Parathyroid adenoma (tissue), 2 donors: ENCODE results near the gene PLK3.

Experiments used
- H2AFZ ChIP-seq: fragments of 300-600 bp; sonication (generic); one replicate; pipeline ENCODE4 v1.7.0; 2017; ENCODE audit warnings: antibody characterized with exemption, mild to moderate bottlenecking
- H3K27ac ChIP-seq: fragments of 300-600 bp; sonication (generic); one replicate; pipeline ENCODE4 v1.7.0; 2017
- H3K27me3 ChIP-seq: fragments of 300-600 bp; sonication (generic); one replicate; pipeline ENCODE4 v1.7.0; 2017; ENCODE audit warnings: low read length; ENCODE audit not compliant: control insufficient read depth, insufficient read depth
- H3K36me3 ChIP-seq: fragments of 300-600 bp; sonication (generic); one replicate; pipeline ENCODE4 v1.7.0; 2017; ENCODE audit warnings: low read length; ENCODE audit not compliant: control insufficient read depth, insufficient read depth
- H3K4me1 ChIP-seq: fragments of 300-600 bp; sonication (generic); one replicate; pipeline ENCODE4 v1.7.0; 2017; ENCODE audit warnings: control low read depth
- H3K4me2 ChIP-seq: fragments of 300-600 bp; sonication (generic); one replicate; pipeline ENCODE4 v1.7.0; 2017; ENCODE audit warnings: low read length
- H3K4me3 ChIP-seq: fragments of 300-600 bp; sonication (generic); one replicate; pipeline ENCODE4 v1.7.0; 2017; ENCODE audit warnings: low read depth, low read length
- H3K79me2 ChIP-seq: fragments of 300-600 bp; sonication (generic); one replicate; pipeline ENCODE4 v1.7.0; 2017; ENCODE audit warnings: control low read depth
- H3K9ac ChIP-seq: fragments of 300-600 bp; sonication (generic); one replicate; pipeline ENCODE4 v1.7.0; 2017; ENCODE audit warnings: mild to moderate bottlenecking
- H3K9me3 ChIP-seq: fragments of 300-600 bp; sonication (generic); one replicate; pipeline ENCODE4 v1.7.0; 2017; ENCODE audit warnings: low read length; ENCODE audit not compliant: control insufficient read depth
- TF ChIP-seq, protein P1 (sequence below): fragments of 300-600 bp; sonication (generic); IDR thresholded peaks from one replicate; pipeline ENCODE4 v1.7.0; 2017; ENCODE audit warnings: antibody characterized with exemption, mild to moderate bottlenecking
- donor health status: primary hyperparathyroidism.

Gene PLK3

DNA sequence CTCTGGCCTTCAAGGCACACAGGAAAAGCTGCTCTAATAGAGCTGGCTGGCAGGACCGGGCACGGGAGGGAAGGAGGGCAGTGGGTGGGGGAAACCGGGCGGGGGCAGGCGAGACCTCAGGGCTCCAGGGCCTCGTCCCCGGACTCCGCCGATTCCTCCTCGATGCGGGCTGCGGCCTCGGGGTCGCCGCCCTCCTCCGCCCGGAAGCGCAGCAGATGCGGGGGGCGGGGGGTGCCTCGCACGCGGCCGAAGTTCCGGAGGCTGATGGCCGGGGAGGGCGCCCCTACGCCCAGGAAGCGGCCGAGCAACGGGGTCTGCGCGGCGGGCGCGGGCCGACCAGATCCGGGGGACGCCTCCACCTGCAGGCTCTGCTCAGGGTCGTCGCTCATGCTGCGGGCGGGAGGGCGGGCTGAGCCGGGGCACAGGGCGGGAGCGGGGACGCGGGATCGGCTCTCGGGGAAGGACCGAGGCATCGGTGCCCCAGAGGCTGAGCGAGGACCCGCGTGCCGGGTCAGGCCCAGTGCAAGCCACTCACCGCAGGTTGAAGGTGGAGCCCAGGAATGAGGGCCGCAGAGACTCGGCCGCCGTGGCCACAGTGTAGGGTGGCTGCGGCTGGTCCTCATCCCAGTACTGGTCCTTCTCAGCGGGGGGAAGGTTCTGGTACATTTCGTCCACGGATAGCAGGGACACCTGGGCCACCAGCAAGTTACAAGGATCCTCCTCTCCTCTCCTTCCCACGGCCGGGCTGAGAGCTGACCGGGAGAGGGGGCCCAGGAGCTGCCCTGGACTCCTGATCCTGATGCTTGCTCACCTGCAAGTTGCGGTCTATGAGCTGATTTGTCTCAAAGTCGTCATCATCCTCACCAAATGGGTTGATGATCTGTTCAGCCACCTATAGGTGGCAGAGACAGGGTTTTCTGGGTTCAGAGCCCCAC, 15.8 kb upstream of the PLK3 start:
- peak overlapping the region; percentile 85 for H2AFZ ChIP-seq
- H3K27me3 ChIP-seq = no peaks in the 10 kb centered on the region
- H3K9ac ChIP-seq = no peak overlapping the region
- H3K4me3 ChIP-seq = no peak overlapping the region
- no peaks in the 10 kb centered on the region for H3K36me3 ChIP-seq
- no peak overlapping the region for H3K27ac ChIP-seq
- TF ChIP-seq, protein P1, sequence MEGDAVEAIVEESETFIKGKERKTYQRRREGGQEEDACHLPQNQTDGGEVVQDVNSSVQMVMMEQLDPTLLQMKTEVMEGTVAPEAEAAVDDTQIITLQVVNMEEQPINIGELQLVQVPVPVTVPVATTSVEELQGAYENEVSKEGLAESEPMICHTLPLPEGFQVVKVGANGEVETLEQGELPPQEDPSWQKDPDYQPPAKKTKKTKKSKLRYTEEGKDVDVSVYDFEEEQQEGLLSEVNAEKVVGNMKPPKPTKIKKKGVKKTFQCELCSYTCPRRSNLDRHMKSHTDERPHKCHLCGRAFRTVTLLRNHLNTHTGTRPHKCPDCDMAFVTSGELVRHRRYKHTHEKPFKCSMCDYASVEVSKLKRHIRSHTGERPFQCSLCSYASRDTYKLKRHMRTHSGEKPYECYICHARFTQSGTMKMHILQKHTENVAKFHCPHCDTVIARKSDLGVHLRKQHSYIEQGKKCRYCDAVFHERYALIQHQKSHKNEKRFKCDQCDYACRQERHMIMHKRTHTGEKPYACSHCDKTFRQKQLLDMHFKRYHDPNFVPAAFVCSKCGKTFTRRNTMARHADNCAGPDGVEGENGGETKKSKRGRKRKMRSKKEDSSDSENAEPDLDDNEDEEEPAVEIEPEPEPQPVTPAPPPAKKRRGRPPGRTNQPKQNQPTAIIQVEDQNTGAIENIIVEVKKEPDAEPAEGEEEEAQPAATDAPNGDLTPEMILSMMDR = no peak
- no peak overlapping the region for H3K4me2 ChIP-seq
- no peaks in the 10 kb centered on the region for H3K9me3 ChIP-seq
- H3K4me1 ChIP-seq = peaks cover 5% of the 10 kb centered on the region
- no peaks in the 10 kb centered on the region for H3K79me2 ChIP-seq

DNA sequence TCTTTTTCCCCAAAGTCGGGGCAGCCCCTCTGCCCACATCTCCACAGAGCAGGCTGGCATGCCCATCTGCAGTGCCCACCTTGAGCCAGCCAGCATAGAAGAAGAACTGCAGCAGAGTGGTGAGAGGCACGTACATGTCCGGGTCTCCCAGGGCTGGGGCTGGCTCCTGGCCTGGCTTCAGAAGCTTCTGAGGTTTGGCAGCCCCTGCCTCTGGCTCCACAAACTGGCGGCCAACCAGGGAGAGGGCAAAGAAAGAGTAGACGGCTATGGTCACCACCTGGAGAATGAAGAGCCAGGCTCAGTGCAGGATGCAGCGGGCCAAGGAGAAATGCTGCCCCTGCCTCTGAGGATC, 15.2 kb upstream of the PLK3 start:
- Histone ChIP-seq H3K79me2 (no peaks in the 10 kb centered on the region), H2AFZ (no peak overlapping the region), H3K27me3 (no peaks in the 10 kb centered on the region), H3K36me3 (no peaks in the 10 kb centered on the region), H3K9me3 (no peaks in the 10 kb centered on the region), H3K4me2 (no peak overlapping the region), H3K9ac (no peak overlapping the region), H3K4me1 (peaks cover 5% of the 10 kb centered on the region), H3K27ac (no peak overlapping the region), H3K4me3 (no peak overlapping the region)
- TF ChIP-seq, protein P1 = no peak

DNA sequence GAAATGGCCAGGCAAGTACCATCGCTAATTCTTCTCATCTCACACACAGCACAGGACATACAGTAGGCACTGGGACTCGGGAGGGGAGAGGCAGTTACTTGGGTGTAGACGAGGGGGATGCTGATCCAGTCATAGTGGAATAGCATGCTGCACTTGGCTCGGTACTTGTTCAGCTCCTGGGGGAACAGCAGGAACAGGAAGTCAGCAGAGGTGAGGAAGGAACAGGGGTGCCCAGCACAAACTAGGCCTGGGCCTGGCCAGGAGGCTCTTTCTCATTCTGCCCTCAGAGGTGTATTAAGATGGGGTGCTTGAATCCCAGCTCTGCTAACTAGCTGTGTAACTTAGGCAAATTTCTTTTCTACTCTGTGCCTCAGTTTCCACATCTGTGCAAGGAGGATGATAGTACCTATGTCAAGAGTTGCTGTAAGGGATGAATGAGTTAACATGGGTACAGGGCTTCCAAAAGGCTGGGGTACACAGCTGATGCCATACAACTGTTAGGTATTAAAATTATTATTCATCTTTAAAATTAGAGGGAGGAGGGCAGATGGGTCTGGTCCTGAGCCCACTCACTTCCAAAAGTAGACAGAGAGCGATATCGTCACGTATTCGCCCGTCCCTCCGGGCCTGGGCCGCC, 14.6 kb upstream of the PLK3 start:
- Histone ChIP-seq H3K79me2 (no peaks in the 10 kb centered on the region), H3K27ac (no peak overlapping the region), H2AFZ (peak overlapping the region; percentile 85), H3K9me3 (no peaks in the 10 kb centered on the region), H3K4me1 (peaks cover 5% of the 10 kb centered on the region), H3K36me3 (no peaks in the 10 kb centered on the region), H3K27me3 (no peaks in the 10 kb centered on the region), H3K4me3 (peak overlapping the region; percentile 47), H3K4me2 (peak overlapping the region; percentile 93), H3K9ac (no peak overlapping the region)
- TF ChIP-seq, protein P1 = no peak

DNA sequence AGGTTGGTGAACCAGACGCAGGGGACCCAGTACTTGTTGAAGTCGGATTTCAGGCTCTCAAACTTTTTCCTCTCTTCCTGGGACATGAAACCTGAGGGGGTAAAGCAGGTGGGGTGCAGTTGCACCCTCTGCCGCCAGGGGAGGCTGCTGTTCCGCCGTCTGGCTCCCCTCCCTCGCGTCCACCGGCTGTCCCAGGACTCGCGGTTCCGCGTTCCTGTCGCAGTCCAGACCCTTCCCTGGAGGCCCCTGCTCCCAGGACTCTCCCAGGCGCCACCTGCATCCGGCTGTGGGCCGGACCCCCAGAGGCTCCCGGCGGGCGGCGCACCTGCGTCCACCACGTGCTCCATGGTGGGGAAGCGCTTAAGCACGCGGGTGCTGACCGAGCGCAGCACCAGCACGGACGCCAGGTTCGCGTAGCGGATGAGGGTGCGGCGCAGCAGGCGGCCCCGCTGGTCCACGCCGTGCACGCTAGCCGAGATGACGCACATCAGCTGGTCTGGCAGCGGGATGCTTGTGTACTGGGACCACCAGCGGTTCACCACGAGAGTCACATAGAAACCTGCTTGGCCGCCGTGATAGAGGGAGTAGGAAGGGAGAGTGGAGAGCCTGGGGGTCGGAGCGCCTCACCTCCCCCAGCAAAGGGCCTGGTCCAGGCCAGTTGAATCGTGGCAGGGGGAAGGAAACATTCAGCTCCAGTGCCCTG, 13.9 kb upstream of the PLK3 start:
- no peak overlapping the region for H3K27ac ChIP-seq

More for the DNA sequence above, 13.9 kb upstream of the PLK3 start:
- peak overlapping the region; percentile 47 for H3K4me3 ChIP-seq
- H3K9me3 ChIP-seq = no peaks in the 10 kb centered on the region
- H3K27me3 ChIP-seq = no peaks in the 10 kb centered on the region
- peaks cover 5% of the 10 kb centered on the region for H3K4me1 ChIP-seq
- peak overlapping the region; percentile 85 for H2AFZ ChIP-seq
- peak overlapping the region; percentile 93 for H3K4me2 ChIP-seq
- no peak overlapping the region for H3K9ac ChIP-seq
- H3K36me3 ChIP-seq = no peaks in the 10 kb centered on the region
- H3K79me2 ChIP-seq = no peaks in the 10 kb centered on the region
- TF ChIP-seq, protein P1 = peak; percentile 82
